Liver (tissue), 9 donors: Measurements from ENCODE around the gene SH3D21. TPM values are rescaled to one million over a fixed set of nuclear protein-coding genes. Genes with fewer than 3 reads are reported as not detected.

Experiments
- DNase-seq: peaks from one replicate; pipeline ENCODE4 v3.0.0-alpha.2; 2017; ENCODE audit warnings: low spot score
- H3K27ac ChIP-seq, 2 donors: one replicate each; pipeline ENCODE4 v1.7.0; 2013; ENCODE audit warnings: inconsistent platforms in 2 of 2, low read length in 2 of 2, control low read depth in 1 of 2, low read depth in 1 of 2, mild to moderate bottlenecking in 1 of 2
- H3K27me3 ChIP-seq, 4 donors: one replicate each; pipeline versions ENCODE4 v1.6.1 to v1.7.0; 2013; ENCODE audit warnings: low read length in 3 of 4, inconsistent platforms in 1 of 4, mild to moderate bottlenecking in 1 of 4, moderate library complexity in 1 of 4; ENCODE audit not compliant: control insufficient read depth in 4 of 4, insufficient read depth in 4 of 4
- H3K36me3 ChIP-seq, 4 donors: one replicate each; pipeline versions ENCODE4 v1.6.1 to v1.7.0; 2013; ENCODE audit warnings: low read length in 3 of 4, mild to moderate bottlenecking in 3 of 4, low read depth in 1 of 4, moderate library complexity in 1 of 4; ENCODE audit not compliant: control insufficient read depth in 4 of 4, insufficient read depth in 3 of 4
- H3K4me1 ChIP-seq, 4 donors: one replicate each; pipeline versions ENCODE4 v1.6.1 to v1.7.0; 2013; ENCODE audit warnings: low read length in 3 of 4, mild to moderate bottlenecking in 3 of 4, moderate library complexity in 1 of 4; ENCODE audit not compliant: control insufficient read depth in 4 of 4, insufficient read depth in 4 of 4
- H3K4me3 ChIP-seq, 3 donors: one replicate each; pipeline versions ENCODE4 v1.6.1 to v1.7.0; 2013; ENCODE audit warnings: low read length in 3 of 3, control low read depth in 1 of 3, low read depth in 1 of 3, mild to moderate bottlenecking in 1 of 3
- H3K9ac ChIP-seq, 2 donors: one replicate each; pipeline ENCODE4 v1.7.0; 2013; ENCODE audit warnings: low read length in 2 of 2, mild to moderate bottlenecking in 2 of 2, moderate library complexity in 2 of 2, control low read depth in 1 of 2, low read depth in 1 of 2
- H3K9me3 ChIP-seq, 4 donors: one replicate each; pipeline versions ENCODE4 v1.6.1 to v1.7.0; 2013; ENCODE audit warnings: low read length in 3 of 4; ENCODE audit not compliant: control insufficient read depth in 4 of 4
- ATF3 ChIP-seq: IDR thresholded peaks from 2 replicates; pipeline ENCODE4 v1.6.1; 2016; ENCODE audit warnings: antibody characterized with exemption
- EGR1 ChIP-seq, 2 donors: IDR thresholded peaks; 2 replicates each; pipeline ENCODE4 v1.6.1; 2016 to 2018; ENCODE audit warnings: antibody characterized with exemption in 2 of 2, low read depth in 2 of 2
- FOXA1 ChIP-seq: IDR thresholded peaks from 2 replicates; pipeline ENCODE4 v1.6.1; 2016; ENCODE audit warnings: antibody characterized with exemption
- FOXA2 ChIP-seq: IDR thresholded peaks from 2 replicates; pipeline ENCODE4 v1.6.1; 2016; ENCODE audit warnings: antibody characterized with exemption
- HNF4A ChIP-seq, 2 donors: conservative IDR thresholded peaks; 2 replicates each; pipeline ENCODE4 v1.6.1; 2016; ENCODE audit warnings: antibody characterized with exemption in 2 of 2, mild to moderate bottlenecking in 2 of 2
- JUND ChIP-seq, 2 donors: IDR thresholded peaks; 2 replicates each; pipeline ENCODE4 v1.6.1; 2016; ENCODE audit warnings: antibody characterized with exemption in 2 of 2
- NR2F2 ChIP-seq: IDR thresholded peaks from 2 replicates; pipeline ENCODE4 v1.6.1; 2016; ENCODE audit warnings: antibody characterized with exemption
- REST ChIP-seq: IDR thresholded peaks from 2 replicates; pipeline ENCODE4 v1.6.1; 2016; ENCODE audit warnings: antibody characterized with exemption, mild to moderate bottlenecking
- RXRA ChIP-seq, 2 donors: IDR thresholded peaks; 2 replicates each; pipeline ENCODE4 v1.6.1; 2017 to 2018; ENCODE audit warnings: antibody characterized with exemption in 2 of 2, mild to moderate bottlenecking in 1 of 2
- SP1 ChIP-seq: IDR thresholded peaks from 2 replicates; pipeline ENCODE4 v1.6.1; 2018; ENCODE audit warnings: antibody characterized with exemption, mild to moderate bottlenecking
- YY1 ChIP-seq: IDR thresholded peaks from 2 replicates; pipeline ENCODE4 v1.6.1; 2016; ENCODE audit warnings: antibody characterized with exemption, mild to moderate bottlenecking
- ZBTB33 ChIP-seq: IDR thresholded peaks from 2 replicates; pipeline ENCODE4 v1.6.1; 2016; ENCODE audit warnings: antibody characterized with exemption
- WGBS: extraction: QIAGEN DNeasy Blood & Tissue Kit; methylation state at CpG from one replicate; pipeline ENCODE4 v1.1.7; 2013; 5-methylcytosine and 5-hydroxymethylcytosine counted together
- polyA plus RNA-seq, 2 donors: library from polyadenylated mRNA; stranded (reverse) in 1 of 2; unstranded in 1 of 2; fragments of 200-250 nt in 1 of 2; fragments of >200 nt in 1 of 2; fragmentation: Nextera tagmentation in 1 of 2; extraction: Ambion mirVana in 1 of 2; gene quantifications; one replicate each; pipeline versions ENCODE4 v1.2.1 to v1.2.3, GENCODE V29; 2013 to 2015
- total RNA-seq, 2 donors: library from RNA; depleted of rRNA; stranded (reverse); fragments of >200 nt; gene quantifications; one replicate each; pipeline ENCODE4 v1.2.3, GENCODE V29; 2014
- donor health status: healthy.
- donor health status: healthy.
- donor health status: healthy.
- donor health status: healthy.
- donor health status: healthy.

SH3D21 gene
- total and polyA plus RNA-seq, 4 donors: 0.29 to 1.0 (median 0.41) TPM

GRCh38 chr1:36349839-36350238 lies 43.7 kb downstream of the SH3D21 start:
- DNase-seq: no peak
- WGBS: 87% methylated on average over 16 of the region's 16 CpGs
- Histone ChIP-seq H3K9me3 (no peaks in the 10 kb centered on the region), H3K27me3 (no peaks in the 10 kb centered on the region), H3K4me1 (no peaks in the 10 kb centered on the region), H3K27ac (no peak overlapping the region), H3K9ac (no peak overlapping the region), H3K36me3 (peaks cover 11 to 69% (median 37%) of the 10 kb centered on the region in 4 donors), H3K4me3 (no peak overlapping the region)
- no peak for TF ChIP-seq JUND (IDR thresholded peaks at IDR 0.05)
- TF ChIP-seq ZBTB33: no peak
- no peak for TF ChIP-seq REST
- TF ChIP-seq HNF4A (conservative IDR thresholded peaks at IDR 0.05): no peak
- no peak for TF ChIP-seq SP1
- TF ChIP-seq FOXA2: no peak
- no peak for TF ChIP-seq RXRA (IDR thresholded peaks at IDR 0.05)
- no peak for TF ChIP-seq FOXA1
- no peak for TF ChIP-seq ATF3
- no peak for TF ChIP-seq EGR1 (IDR thresholded peaks at IDR 0.05; ENCODE audit: low read depth in 2 of 2)

GRCh38 chr1:36350659-36351226 lies 44.6 kb downstream of the SH3D21 start:
- TF ChIP-seq NR2F2: no peak
- TF ChIP-seq YY1: no peak
- TF ChIP-seq SP1: no peak
- TF ChIP-seq RXRA (IDR thresholded peaks at IDR 0.05): no peak
- Histone ChIP-seq H3K27ac (peak overlapping the region; percentile 8), H3K9me3 (no peaks in the 10 kb centered on the region), H3K9ac (no peak overlapping the region), H3K36me3 (peaks cover 18 to 69% (median 36%) of the 10 kb centered on the region in 4 donors), H3K27me3 (no peaks in the 10 kb centered on the region), H3K4me3 (no peak overlapping the region), H3K4me1 (no peaks in the 10 kb centered on the region)
- 72% methylated on average over 13 of the region's 13 CpGs for WGBS
- no peak for DNase-seq
